Lower leg skin (tissue), 4 donors: ENCODE measurements around the gene GRK6. TPM values are rescaled to one million over a fixed set of nuclear protein-coding genes. Genes with fewer than 3 reads are reported as not detected.

Experiments used
- DNase-seq, 2 donors: peaks; one replicate each; pipeline ENCODE4 v3.0.0-alpha.2; 2019; ENCODE audit warnings: low spot score in 2 of 2
- H3K4me3 ChIP-seq: fragments of 200-600 bp; sonication (generic); 2 replicates; pipeline ENCODE4 v1.5.1; 2017; ENCODE audit warnings: mild to moderate bottlenecking, low read depth; ENCODE audit not compliant: poor library complexity, severe bottlenecking
- CTCF ChIP-seq, 3 donors: fragments of 450-650 bp; IDR thresholded peaks; one replicate each; pipeline ENCODE4 v1.5.1; 2016; ENCODE audit warnings: antibody characterized with exemption in 3 of 3, mild to moderate bottlenecking in 3 of 3, moderate library complexity in 2 of 3
- POLR2A ChIP-seq, 2 donors: fragments of 450-650 bp; IDR thresholded peaks; one replicate each; pipeline ENCODE4 v1.6.1; 2016 to 2017; ENCODE audit warnings: antibody characterized with exemption in 2 of 2, mild to moderate bottlenecking in 1 of 2, moderate library complexity in 1 of 2
- WGBS, 2 donors: methylation state at CpG; one replicate each; pipeline ENCODE4 v1.1.5; 2018; 5-methylcytosine and 5-hydroxymethylcytosine counted together
- intact Hi-C: fragments of 100-400 bp; cut with DNase I; formaldehyde crosslinking; loops from one replicate; pipeline ENCODE4 v1.15.0; 2023; ENCODE audit warnings: low total_unique reads
- total RNA-seq, 4 donors: library from RNA; depleted of rRNA; stranded (reverse); fragments of >200 nt; gene quantifications; one replicate each; pipeline ENCODE4 v1.1.0, GENCODE V29; 2016

The GRK6 gene
- total RNA-seq, 4 donors from 2014 or later, result 29.5 to 56.7 (median 38.1) TPM

GRCh38 chr5:177421062-177421798 is 5.2 kb upstream of the GRK6 start:
- TF ChIP-seq CTCF (IDR thresholded peaks at IDR 0.05), result no peak
- no peak for TF ChIP-seq POLR2A (IDR thresholded peaks at IDR 0.05)
- intact Hi-C loops, result no loop called here
- no peak overlapping the region for H3K4me3 ChIP-seq
- DNase-seq, result no peak
- 74 to 76% methylated on average over 6 of the region's 6 CpGs for WGBS, 2 donors

GRCh38 chr5:177423671-177424070 is 2.8 kb upstream of the GRK6 start:
- WGBS, 2 donors, result 92 to 95% methylated on average over 2 of the region's 2 CpGs
- intact Hi-C loops, result no loop called here
- no peak for DNase-seq
- H3K4me3 ChIP-seq, result no peak overlapping the region
- no peak for TF ChIP-seq CTCF (IDR thresholded peaks at IDR 0.05)
- no peak for TF ChIP-seq POLR2A (IDR thresholded peaks at IDR 0.05)

GRCh38 chr5:177425196-177425800 is 1.2 kb upstream of the GRK6 start:
- no peak for DNase-seq
- TF ChIP-seq CTCF (IDR thresholded peaks at IDR 0.05) (no peak), POLR2A (IDR thresholded peaks at IDR 0.05) (no peak)
- 43 to 45% methylated on average over 13 of the region's 13 CpGs for WGBS, 2 donors

GRCh38 chr5:177425801-177426565 is 493 bp upstream of the GRK6 start:
- DNase-seq, result peak; percentile 100
- intact Hi-C loops, result loop anchor here (1.0 kb wide), 1 partner anchor 35 kb away; no protein-coding TSS in a partner anchor
- H3K4me3 ChIP-seq, result peak overlapping the region; percentile 8
- 0 to 1% methylated on average over 52 of the region's 52 CpGs for WGBS, 2 donors
- TF ChIP-seq POLR2A (IDR thresholded peaks at IDR 0.05), result no peak
- no peak for TF ChIP-seq CTCF (IDR thresholded peaks at IDR 0.05)

More at GRCh38 chr5:177425196-177425800, 1.2 kb upstream of the GRK6 start:
- intact Hi-C loops, result no loop called here
- peak overlapping the region; percentile 8 for H3K4me3 ChIP-seq

- peak overlapping the region; percentile 76 for H3K4me3 ChIP-seq
- intact Hi-C loops, result no loop called here
- TF ChIP-seq CTCF (IDR thresholded peaks at IDR 0.05) (no peak), POLR2A (IDR thresholded peaks at IDR 0.05) (no peak)
- WGBS, 2 donors, result 10 to 12% methylated on average over 8 to 11 of the region's 11 CpGs
- peak in 1 of 2 donors; percentile 21 for DNase-seq
These were observed 841 bp downstream of the GRK6 start for GRCh38 chr5:177427211-177427822.
